ENCODE results near the gene TMX2. TPM values are rescaled to one million over a fixed set of nuclear protein-coding genes. Genes with fewer than 3 reads are reported as not detected.

The TMX2 gene
- total RNA-seq, 1 donor: 47.8 TPM

DNA sequence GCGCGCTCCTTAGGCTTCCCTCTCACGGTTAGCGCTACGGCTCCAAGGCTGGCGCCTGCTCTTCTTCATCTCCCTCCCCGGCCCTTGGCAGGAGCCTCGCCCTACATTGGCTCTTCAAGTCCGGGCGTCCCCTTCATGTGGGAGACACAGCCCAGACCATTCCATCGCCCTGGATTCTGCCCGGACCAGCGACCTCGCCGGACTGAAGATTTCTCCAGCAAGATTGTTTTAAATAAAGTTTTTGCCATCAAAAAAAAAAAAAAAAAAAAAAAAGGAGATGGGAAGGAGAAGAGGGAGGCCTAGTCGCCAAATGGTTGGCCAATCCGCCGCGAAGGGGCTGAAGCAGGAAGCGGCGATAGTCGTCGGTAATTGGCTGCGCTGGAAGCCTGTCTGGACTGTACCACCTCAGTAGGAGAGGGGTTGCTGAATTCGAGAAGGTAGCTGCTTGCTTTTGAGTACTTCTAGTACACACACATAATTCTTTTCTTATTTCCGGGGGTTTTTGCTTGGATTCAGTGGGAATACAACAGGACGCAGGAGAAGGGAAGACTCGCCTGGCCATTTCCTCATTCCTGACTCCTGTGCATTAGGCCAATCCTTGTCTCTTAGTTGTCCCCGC is 45.2 kb upstream of the TMX2 start:
- Histone ChIP-seq H3K9me3 (ENCODE audit: low read depth, low read length) (no peaks in the 10 kb centered on the region), H3K27me3 (ENCODE audit: insufficient read depth, low read length) (no peaks in the 10 kb centered on the region), H3K4me1 (ENCODE audit: insufficient read depth, low read length) (peaks cover 22% of the 10 kb centered on the region), H4K20me1 (ENCODE audit: insufficient read depth, low read length) (peaks cover 20% of the 10 kb centered on the region), H3K27ac (ENCODE audit: low read depth, low read length) (peak overlapping the region; percentile 100), H3K79me2 (ENCODE audit: insufficient read depth, low read length) (peaks cover 42% of the 10 kb centered on the region), H3K36me3 (ENCODE audit: insufficient read depth, low read length) (peaks cover 14% of the 10 kb centered on the region), H3K4me2 (ENCODE audit: insufficient read depth, low read length) (peak overlapping the region; percentile 89), H3K4me3 (ENCODE audit: insufficient read depth, low read length) (peak overlapping the region; percentile 97), H2AFZ (ENCODE audit: low read length) (peak overlapping the region; percentile 93)
- TF ChIP-seq, protein P1, sequence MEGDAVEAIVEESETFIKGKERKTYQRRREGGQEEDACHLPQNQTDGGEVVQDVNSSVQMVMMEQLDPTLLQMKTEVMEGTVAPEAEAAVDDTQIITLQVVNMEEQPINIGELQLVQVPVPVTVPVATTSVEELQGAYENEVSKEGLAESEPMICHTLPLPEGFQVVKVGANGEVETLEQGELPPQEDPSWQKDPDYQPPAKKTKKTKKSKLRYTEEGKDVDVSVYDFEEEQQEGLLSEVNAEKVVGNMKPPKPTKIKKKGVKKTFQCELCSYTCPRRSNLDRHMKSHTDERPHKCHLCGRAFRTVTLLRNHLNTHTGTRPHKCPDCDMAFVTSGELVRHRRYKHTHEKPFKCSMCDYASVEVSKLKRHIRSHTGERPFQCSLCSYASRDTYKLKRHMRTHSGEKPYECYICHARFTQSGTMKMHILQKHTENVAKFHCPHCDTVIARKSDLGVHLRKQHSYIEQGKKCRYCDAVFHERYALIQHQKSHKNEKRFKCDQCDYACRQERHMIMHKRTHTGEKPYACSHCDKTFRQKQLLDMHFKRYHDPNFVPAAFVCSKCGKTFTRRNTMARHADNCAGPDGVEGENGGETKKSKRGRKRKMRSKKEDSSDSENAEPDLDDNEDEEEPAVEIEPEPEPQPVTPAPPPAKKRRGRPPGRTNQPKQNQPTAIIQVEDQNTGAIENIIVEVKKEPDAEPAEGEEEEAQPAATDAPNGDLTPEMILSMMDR (IDR thresholded peaks at IDR 0.05; ENCODE audit: extremely low read depth, low read depth, low read length): no peak
- peak; percentile 99 for DNase-seq (ENCODE audit: insufficient read length, low spot score, missing footprints)

DNA sequence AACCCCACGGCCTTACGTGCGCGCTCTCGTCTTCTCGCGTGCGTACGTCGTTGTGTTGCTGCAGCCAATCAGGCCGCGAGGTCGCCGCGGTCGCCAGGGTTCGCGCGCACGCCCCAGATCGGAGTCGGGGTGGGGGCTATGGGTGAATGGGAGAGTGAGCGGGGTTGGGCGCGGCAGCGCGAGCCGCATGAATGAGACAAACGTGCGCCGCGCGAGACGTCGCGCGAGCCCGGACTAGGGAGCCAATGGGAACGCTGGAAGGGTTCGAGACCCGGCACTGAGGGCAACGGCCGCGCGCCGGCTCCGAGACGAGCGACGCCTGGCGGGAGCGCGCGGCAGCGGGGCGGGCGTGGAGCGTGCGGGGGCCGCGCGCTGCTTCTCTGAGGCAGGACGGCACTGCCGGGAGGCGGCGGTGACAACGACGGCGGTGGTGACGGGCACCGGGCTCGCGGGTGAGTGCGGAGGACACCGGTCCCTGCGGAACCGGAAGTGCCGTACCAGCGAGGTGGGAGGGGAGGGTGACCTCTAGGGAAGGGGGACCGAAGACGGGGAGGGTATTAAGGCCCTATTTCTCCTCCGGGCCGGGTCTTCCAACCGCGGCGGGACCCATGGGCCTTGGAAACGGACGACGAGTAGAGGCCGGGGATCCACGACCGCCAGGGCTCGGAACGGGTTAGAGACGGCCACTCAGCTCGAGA is 44.5 kb upstream of the TMX2 start, which contains the start of gene ZDHHC5:
ZDHHC5 (plus strand) TSS at position 379 of the 698 bp plus-strand sequence. CDS start 4,977 bp downstream, outside the sequence.
- Histone ChIP-seq H3K4me1 (ENCODE audit: insufficient read depth, low read length) (peaks cover 22% of the 10 kb centered on the region), H3K27me3 (ENCODE audit: insufficient read depth, low read length) (no peaks in the 10 kb centered on the region), H3K27ac (ENCODE audit: low read depth, low read length) (peak within 1 kb of the TSS; percentile 100), H4K20me1 (ENCODE audit: insufficient read depth, low read length) (peaks cover 24% of the 10 kb centered on the region), H3K4me2 (ENCODE audit: insufficient read depth, low read length) (peak within 1 kb of the TSS; percentile 95), H2AFZ (ENCODE audit: low read length) (peak within 1 kb of the TSS; percentile 93), H3K79me2 (ENCODE audit: insufficient read depth, low read length) (peaks cover 49% of the 10 kb centered on the region), H3K4me3 (ENCODE audit: insufficient read depth, low read length) (peak within 1 kb of the TSS; percentile 97), H3K9me3 (ENCODE audit: low read depth, low read length) (no peaks in the 10 kb centered on the region), H3K36me3 (ENCODE audit: insufficient read depth, low read length) (peaks cover 18% of the 10 kb centered on the region)
- TF ChIP-seq, protein P1 (IDR thresholded peaks at IDR 0.05; ENCODE audit: extremely low read depth, low read depth, low read length): peak; percentile 20
- peak; percentile 100 for DNase-seq (ENCODE audit: insufficient read length, low spot score, missing footprints)

- Histone ChIP-seq H3K9me3 (ENCODE audit: low read depth, low read length) (no peaks in the 10 kb centered on the region), H3K36me3 (ENCODE audit: insufficient read depth, low read length) (peaks cover 24% of the 10 kb centered on the region), H3K4me3 (ENCODE audit: insufficient read depth, low read length) (peak overlapping the region; percentile 97), H3K79me2 (ENCODE audit: insufficient read depth, low read length) (peaks cover 54% of the 10 kb centered on the region), H3K27me3 (ENCODE audit: insufficient read depth, low read length) (no peaks in the 10 kb centered on the region), H3K27ac (ENCODE audit: low read depth, low read length) (peak overlapping the region; percentile 100), H2AFZ (ENCODE audit: low read length) (peak overlapping the region; percentile 89), H4K20me1 (ENCODE audit: insufficient read depth, low read length) (peaks cover 28% of the 10 kb centered on the region), H3K4me2 (ENCODE audit: insufficient read depth, low read length) (peak overlapping the region; percentile 95), H3K4me1 (ENCODE audit: insufficient read depth, low read length) (peaks cover 22% of the 10 kb centered on the region)
- TF ChIP-seq, protein P1 (IDR thresholded peaks at IDR 0.05; ENCODE audit: extremely low read depth, low read depth, low read length): no peak
- DNase-seq (ENCODE audit: insufficient read length, low spot score, missing footprints): peak; percentile 91
These were observed 44.0 kb upstream of the TMX2 start for GRCh38 chr11:57668434-57668782.

DNA sequence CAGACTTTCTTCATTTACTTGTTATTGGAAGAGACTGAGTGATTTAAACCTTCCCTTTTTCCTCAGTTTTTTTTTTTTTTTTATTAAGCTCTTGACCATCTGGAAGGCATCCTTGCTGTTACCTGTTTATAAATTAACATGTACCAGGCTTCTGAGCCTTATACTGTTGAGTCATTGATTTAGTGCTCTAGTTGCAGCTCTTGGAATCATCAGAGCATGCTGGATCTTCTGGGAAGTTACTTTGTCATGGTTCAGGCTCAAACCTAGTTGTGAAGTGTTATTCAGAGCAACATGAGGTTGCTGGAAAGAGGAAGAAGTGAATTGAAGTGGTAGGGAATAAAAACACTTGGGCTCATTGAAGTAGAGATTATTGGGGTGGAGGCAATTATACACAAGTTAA is 38.1 kb upstream of the TMX2 start:
- peaks cover 43% of the 10 kb centered on the region for H3K36me3 ChIP-seq (ENCODE audit: insufficient read depth, low read length)
- H3K4me1 ChIP-seq (ENCODE audit: insufficient read depth, low read length): peaks cover 7% of the 10 kb centered on the region
- no peak overlapping the region for H3K4me2 ChIP-seq (ENCODE audit: insufficient read depth, low read length)
- H3K4me3 ChIP-seq (ENCODE audit: insufficient read depth, low read length): no peak overlapping the region
- no peak overlapping the region for H2AFZ ChIP-seq (ENCODE audit: low read length)
- no peaks in the 10 kb centered on the region for H3K27me3 ChIP-seq (ENCODE audit: insufficient read depth, low read length)
- TF ChIP-seq, protein P1 (IDR thresholded peaks at IDR 0.05; ENCODE audit: extremely low read depth, low read depth, low read length): no peak
- no peaks in the 10 kb centered on the region for H3K9me3 ChIP-seq (ENCODE audit: low read depth, low read length)
- no peak for DNase-seq (ENCODE audit: insufficient read length, low spot score, missing footprints)
- no peak overlapping the region for H3K27ac ChIP-seq (ENCODE audit: low read depth, low read length)
- H3K79me2 ChIP-seq (ENCODE audit: insufficient read depth, low read length): peaks cover 91% of the 10 kb centered on the region
- peaks cover 34% of the 10 kb centered on the region for H4K20me1 ChIP-seq (ENCODE audit: insufficient read depth, low read length)
